Measurements from ENCODE around the gene FOXK1.
A peak's percentile ranks its signal among the peaks of the same experiment; 100 is the strongest.

FOXK1 gene

DNA sequence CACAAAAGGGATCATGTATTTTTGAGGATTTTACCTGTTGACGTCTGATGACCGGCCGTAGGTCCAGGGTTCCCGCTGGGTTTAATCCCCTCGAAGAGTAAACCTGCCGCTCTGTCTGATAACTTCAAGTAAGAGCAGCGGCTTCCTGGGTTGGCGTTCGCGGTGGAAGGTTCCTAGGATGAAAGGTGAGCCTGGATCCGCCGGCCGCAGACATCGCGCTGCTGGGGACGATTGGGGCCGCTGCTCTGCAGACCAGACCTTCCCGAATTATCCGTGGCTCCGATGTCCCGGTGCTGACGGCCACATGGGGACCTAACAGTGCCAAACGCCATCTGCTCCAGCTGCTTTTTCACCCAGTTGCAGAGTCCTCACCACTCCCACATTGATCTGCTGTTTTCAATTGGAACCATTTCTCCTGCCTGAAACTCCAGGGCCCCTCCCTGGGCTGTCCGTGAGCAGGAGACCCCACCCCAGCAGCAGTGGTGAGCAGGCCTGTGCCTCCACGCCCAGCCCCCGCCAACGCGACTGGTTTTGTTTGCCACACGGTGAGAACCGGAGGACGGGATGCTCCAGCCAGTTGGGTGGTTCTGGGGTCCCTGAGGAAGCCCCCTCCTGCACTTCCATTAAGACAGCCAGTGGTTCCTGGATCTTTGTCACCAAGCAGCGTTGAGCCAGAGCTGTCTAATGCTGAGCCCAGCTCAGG is 81.1 kb downstream of the FOXK1 start:
- H3K4me3 ChIP-seq (replicated peaks; ENCODE audit: low read depth, low read length): no peak overlapping the region
- DNase-seq (ENCODE audit: low read depth): no peak
- TF ChIP-seq, protein P1, sequence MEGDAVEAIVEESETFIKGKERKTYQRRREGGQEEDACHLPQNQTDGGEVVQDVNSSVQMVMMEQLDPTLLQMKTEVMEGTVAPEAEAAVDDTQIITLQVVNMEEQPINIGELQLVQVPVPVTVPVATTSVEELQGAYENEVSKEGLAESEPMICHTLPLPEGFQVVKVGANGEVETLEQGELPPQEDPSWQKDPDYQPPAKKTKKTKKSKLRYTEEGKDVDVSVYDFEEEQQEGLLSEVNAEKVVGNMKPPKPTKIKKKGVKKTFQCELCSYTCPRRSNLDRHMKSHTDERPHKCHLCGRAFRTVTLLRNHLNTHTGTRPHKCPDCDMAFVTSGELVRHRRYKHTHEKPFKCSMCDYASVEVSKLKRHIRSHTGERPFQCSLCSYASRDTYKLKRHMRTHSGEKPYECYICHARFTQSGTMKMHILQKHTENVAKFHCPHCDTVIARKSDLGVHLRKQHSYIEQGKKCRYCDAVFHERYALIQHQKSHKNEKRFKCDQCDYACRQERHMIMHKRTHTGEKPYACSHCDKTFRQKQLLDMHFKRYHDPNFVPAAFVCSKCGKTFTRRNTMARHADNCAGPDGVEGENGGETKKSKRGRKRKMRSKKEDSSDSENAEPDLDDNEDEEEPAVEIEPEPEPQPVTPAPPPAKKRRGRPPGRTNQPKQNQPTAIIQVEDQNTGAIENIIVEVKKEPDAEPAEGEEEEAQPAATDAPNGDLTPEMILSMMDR (IDR thresholded peaks at IDR 0.05; ENCODE audit: low read length, missing control alignments): no peak

DNA sequence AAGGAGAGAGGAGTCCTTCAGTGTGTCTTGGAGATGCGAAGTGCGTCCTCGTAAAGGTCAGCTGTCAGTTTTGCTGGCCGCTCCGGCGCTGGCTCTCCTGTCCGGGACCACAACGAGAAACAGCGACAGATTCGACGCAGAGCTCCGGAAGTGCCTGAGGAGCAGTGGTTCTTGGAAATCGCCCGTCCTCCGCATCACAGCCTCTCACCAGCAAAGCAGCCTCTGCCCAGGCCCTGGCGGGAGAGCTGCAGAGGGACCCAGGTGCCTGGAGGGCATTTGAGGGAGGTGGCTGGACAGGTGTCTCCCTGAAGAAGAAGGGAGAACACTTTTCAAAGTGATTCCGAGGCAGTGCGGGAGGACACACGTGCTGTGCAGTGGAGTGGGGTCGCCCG is 81.7 kb downstream of the FOXK1 start:
- no peak overlapping the region for H3K4me3 ChIP-seq (replicated peaks; ENCODE audit: low read depth, low read length)
- TF ChIP-seq, protein P1 (IDR thresholded peaks at IDR 0.05; ENCODE audit: low read length, missing control alignments): no peak
- no peak for DNase-seq (ENCODE audit: low read depth)

- TF ChIP-seq, protein P1 (IDR thresholded peaks at IDR 0.05; ENCODE audit: low read length, missing control alignments): no peak
- H3K4me3 ChIP-seq (replicated peaks; ENCODE audit: low read depth, low read length): no peak overlapping the region
- DNase-seq (ENCODE audit: low read depth): no peak
These were observed 82.4 kb downstream of the FOXK1 start for GRCh38 chr7:4764402-4765007.

- TF ChIP-seq, protein P1 (IDR thresholded peaks at IDR 0.05; ENCODE audit: low read length, missing control alignments): peak; percentile 34
- no peak overlapping the region for H3K4me3 ChIP-seq (replicated peaks; ENCODE audit: low read depth, low read length)
- no peak for DNase-seq (ENCODE audit: low read depth)
These were observed 83.8 kb downstream of the FOXK1 start for GRCh38 chr7:4765776-4766490.

DNA sequence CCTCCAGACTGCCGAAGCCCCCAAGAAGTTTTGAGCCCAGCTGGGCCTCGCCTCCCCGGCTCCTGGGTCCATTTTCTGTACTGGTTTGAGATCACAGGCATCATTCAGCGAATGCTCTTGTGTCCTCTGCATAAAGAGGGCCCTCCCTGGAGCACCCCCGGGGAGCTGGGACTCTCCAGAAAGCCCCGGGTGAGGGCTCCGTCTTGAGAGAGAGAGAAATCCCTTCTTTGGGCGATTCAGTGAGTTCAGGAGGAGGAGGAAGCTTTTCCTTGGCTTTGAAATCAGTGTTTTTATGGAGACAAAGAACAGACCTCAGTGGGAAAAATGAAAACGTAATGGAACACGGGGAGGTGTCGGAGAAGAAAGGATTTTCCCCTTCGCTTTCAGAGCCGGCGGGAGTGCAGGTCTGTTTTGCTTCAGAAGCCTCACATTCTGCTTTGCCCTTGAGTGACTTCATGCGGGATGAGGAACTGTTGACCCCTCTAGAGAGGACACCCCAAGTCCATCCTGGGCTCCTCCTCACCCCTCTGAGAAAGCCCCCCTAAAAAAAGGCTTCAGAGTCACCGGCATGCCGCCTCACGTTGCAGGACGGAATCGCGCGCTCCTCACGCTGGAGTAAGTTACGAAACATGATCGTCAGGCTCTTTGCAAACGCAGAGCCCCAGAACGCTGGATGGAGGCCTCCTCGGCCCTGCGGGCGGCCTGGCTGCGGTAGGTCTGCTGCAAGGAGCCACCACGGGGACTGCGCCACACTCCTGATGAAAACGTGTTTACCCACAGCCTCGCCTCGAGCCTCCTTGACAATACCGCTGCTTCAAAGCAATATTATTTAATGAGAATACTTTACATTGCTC is 84.8 kb downstream of the FOXK1 start:
- TF ChIP-seq, protein P1 (IDR thresholded peaks at IDR 0.05; ENCODE audit: low read length, missing control alignments): no peak
- no peak for DNase-seq (ENCODE audit: low read depth)
- H3K4me3 ChIP-seq (replicated peaks; ENCODE audit: low read depth, low read length): no peak overlapping the region

Data from fibroblast of pulmonary artery (primary cell).